ENCODE results near the gene TBC1D23.
"Not testable (repeated sequence)": the region's sequence is repeated elsewhere in the genome, so short reads cannot be mapped to it uniquely, and the experiment has no call there.

TBC1D23 gene

DNA sequence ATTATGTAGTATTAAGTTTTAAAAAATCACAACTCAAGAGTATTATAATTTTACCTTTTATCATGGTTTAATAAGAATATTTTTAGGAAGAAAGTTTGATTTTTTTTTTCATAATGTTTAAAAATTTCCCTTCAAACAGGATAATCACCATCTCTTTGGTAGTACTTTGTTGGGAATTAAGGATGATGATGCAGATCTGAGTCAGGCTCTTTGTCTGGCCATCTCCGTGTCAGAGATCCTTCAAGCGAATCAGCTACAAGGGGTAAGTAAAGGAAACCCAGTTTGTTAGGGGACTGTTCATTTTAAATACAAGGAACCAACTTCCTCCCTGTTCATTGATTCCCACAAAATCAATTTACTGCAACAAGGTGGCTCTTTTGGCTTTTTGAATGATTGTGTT is 37.0 kb downstream of the TBC1D23 start:
- DNase-seq (ENCODE audit: low read depth in 1 of 2, low spot score in 1 of 2), result no peak

DNA sequence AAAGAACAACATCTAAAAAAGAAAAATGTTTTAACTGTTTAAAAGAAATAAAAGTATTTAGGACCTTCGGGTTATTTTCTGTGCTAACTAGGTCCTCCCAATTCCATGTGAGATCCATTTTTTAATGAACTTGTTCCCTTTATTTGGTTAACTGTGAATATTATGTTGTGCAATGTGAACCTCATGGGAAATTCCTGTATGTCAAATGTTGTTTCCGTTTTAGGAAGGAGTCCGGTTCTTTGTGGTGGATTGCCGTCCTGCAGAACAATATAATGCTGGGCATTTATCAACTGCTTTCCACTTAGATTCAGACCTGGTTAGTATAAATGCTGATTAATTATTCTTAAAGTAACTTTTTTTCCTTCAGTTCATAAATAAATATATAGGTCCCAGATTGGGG is 38.2 kb downstream of the TBC1D23 start:
- DNase-seq (ENCODE audit: low read depth in 1 of 2, low spot score in 1 of 2), result no peak

DNA sequence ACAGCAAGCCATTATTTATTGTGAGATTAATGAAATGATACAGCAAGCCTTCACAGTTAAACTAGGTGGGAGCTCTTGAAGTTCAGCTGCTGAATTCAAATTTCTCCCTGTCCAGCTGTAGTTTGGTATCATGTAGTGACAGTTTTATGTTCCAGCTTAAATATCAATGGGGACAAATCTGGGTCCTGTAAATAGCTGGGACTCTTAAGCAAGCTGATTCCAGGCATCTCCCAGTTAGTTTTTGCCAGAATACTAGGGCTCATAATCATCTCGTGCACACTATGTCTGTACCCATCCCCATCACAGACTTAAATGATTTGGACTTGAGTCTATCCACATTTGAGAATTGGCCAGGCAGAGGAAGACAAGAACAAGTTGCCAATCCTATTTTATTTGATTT is 45.9 kb downstream of the TBC1D23 start:
- DNase-seq (ENCODE audit: low read depth in 1 of 2, low spot score in 1 of 2), result no peak

DNA sequence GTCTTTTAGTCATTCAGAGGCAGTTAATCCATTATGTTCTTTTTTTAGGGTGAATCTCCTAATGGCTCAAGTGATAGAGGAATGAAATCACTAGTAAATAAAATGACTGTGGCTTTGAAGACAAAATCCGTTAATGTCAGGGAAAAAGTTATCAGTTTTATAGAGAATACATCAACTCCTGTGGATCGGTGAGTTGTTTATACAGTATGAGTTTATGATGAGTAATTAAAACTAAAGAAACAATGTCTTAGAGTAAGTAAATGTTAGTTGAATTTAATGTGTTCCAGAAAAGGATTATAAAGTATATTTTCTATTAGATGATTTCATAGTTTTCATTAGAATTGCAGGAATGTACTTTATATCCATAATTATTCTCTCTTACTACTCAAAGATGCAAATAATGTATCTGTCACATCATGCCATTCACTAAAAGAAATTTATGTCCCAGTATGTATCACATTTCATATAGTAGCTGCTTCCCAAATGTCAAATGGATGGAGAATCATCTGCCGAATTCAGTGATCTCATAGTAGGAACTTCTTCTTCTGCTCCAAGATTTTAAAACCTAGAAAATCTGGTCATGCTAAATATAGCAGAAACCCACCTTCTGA is 49.7 kb downstream of the TBC1D23 start:
- no peak for DNase-seq (ENCODE audit: low read depth in 1 of 2, low spot score in 1 of 2)

DNA sequence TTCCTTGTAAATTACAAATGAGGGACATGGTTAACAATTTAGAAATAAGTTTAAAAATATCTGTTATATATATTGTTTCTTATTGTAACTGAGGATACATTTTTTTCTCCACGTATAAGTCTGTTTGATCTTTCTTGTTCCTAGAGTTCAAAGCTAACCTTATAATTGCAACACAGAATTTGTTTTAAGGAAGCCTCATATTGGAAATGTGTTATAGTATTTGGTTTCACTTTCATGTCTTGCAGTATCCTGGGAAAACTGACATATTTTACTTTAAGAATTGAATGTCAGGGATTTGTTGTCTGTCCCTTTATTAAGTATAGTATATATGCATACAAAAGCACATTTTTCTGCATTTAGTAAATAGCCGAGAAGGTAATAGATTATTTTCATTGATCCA is 50.2 kb downstream of the TBC1D23 start:
- no peak for DNase-seq (ENCODE audit: low read depth in 1 of 2, low spot score in 1 of 2)

DNA sequence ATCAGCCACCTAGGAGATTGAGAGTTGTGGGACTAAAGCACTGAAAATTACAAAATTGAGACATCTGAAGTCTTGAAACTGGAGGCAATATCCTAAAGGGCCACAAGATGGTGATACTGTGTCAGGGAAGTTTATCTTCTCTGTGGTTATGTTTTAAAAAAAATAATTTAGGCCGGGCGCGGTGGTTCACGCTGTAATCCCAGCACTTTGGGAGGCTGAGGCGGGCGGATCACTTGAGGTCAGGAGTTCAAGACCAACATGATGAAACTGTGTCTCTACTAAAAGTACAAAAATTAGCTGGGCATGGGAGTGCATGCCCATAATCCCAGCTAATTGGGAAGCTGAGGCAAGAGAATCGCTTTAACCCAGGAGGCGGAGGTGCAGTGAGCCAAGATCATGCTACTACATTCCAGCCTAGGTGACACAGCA is 55.9 kb downstream of the TBC1D23 start:
- DNase-seq (ENCODE audit: low read depth in 1 of 2, low spot score in 1 of 2), result no peak

DNA sequence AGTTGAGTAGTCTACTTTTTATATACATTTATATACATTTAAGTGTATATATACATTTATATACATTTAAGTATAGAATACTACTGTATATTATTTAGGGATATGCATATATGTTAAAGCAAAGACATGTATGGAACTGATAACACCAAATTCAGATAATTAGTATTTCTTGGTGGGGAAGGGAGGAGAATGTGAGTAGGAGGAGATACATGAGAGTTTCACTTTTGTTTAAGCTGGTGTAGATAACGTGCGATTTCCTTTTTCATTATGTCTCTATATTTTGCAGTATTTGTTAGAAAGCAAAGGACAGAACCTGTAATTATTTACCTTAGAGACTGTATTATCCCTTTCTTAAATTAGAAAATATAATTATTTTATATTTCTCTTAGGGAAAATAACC is 57.1 kb downstream of the TBC1D23 start:
- DNase-seq (ENCODE audit: low read depth in 1 of 2, low spot score in 1 of 2), result no peak

DNA sequence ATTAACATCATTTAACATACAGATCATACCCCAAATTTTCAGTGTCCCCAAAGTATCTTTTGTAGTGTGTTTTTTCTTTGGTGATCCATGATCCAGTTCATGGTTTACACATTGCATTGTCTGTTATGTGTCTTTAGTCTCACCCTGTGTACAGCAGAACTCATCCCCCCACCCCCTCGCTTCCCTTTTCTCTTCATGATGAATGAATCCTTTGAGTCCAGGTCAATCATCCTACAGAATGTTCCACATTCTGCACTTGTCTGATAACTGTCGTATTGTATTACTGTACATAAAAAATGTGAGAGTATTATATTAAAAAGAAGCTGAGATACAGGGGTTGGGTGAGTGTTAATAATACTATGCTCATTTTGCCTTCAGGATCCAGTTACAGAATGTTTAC is 59.2 kb downstream of the TBC1D23 start:
- no peak for DNase-seq (ENCODE audit: low read depth in 1 of 2, low spot score in 1 of 2)

DNA sequence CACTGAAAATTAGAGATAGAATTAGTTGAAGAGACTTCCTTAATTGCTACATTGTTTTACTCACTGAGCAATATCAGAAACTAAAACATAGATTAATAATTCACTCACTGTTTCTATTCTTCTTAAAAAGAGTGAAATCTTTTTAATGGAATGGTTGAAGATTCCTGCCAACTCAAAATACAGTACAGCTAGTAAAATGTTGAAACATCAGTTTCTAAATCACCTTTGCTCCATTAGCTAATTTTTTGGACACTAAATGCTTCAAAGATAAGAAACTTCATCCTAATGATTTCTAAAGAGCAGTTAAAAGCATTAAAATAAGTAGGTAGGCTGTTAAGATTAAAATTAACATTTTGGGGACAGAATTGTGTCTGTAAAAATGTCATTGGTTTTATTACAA is 63.3 kb downstream of the TBC1D23 start:
- no peak for DNase-seq (ENCODE audit: low read depth in 1 of 2, low spot score in 1 of 2)

DNA sequence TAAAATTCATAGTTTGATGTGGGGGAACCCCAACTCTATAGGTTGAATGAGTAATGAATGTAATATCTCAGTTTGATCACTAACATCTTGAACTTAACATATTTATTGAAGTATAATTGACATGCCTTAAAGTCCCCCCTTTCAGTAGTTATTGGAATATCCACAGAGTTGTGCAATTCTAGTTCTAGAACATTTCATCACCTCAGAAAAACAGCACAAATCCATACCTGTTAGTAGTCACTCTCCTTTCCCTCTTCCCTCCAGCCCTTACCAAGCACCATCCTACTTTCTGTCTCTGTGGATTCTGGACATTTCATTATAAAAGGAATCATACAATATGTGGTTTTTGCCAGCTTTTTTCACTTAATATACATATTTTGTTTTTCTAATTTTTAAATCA is 65.0 kb downstream of the TBC1D23 start:
- no peak for DNase-seq (ENCODE audit: low read depth in 1 of 2, low spot score in 1 of 2)

DNA sequence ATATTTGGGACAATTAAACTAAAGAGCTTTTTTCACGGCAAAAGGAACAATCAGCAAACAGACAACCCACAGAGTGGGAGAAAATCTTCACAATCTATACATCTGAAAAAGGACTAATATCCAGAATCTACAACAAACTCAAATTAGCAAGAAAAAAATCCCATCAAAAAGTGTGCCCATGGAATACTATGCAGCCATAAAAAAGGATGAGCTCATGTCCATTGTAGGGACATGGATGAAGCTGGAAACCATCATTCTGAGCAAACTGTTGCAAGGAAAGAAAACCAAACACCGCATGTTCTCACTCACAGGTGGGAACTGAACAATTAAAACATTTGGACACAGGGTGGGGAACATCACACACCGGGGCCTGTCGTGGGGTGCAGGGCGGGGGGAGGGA is 66.6 kb downstream of the TBC1D23 start:
- DNase-seq (ENCODE audit: low read depth in 1 of 2, low spot score in 1 of 2), result not testable (repeated sequence)

DNA sequence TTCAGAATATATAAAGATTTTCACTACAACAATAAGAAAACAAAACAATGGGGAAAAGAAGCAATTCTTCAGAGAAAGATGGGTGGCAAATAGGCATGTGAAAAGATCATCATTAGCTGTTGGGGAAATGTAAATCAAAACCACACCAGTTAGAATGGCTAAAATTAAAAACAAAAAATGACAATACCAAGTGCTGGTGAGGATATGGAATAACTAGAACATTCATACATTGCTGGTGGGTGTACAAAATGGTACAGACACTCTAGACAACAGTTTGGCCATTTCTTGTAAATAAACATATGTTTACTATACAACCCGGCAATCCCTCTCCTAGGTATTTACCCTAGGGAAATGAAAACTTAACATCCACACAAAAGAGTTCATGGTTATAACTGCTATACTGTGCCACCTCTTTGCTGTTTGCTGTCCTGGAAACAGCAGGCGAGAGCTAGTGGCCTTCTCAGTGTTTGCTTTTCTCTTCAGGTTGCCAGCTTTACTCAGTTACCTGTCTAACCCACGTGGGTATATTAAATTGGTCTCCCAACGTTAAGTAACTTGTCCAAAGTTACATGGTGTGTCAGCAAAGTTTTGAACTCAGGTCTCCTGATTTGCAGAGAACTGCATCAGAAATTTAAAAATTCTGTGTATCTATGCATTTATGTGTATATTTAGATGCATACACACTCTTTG is 69.2 kb downstream of the TBC1D23 start:
- DNase-seq (ENCODE audit: low read depth in 1 of 2, low spot score in 1 of 2), result no peak

DNA sequence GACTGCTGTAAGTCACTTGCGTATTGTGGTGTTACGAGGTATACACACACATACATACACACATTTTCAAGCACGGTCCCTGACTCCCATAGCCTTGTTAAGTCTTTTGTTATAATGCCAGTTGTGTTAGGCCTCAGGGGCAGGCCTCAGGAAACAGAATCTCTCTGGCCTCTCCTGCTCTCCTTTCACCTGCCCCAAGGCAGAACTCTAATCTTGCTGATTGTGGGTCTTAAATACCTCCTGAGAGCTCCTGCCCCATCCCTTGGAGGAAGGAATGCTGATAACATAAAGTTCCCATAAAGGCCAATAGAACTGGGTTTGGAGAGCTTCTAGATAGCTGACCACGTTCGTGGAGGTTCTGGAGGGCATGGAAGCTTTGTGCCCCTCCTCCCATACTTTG is 69.9 kb downstream of the TBC1D23 start:
- DNase-seq (ENCODE audit: low read depth in 1 of 2, low spot score in 1 of 2), result no peak

DNA sequence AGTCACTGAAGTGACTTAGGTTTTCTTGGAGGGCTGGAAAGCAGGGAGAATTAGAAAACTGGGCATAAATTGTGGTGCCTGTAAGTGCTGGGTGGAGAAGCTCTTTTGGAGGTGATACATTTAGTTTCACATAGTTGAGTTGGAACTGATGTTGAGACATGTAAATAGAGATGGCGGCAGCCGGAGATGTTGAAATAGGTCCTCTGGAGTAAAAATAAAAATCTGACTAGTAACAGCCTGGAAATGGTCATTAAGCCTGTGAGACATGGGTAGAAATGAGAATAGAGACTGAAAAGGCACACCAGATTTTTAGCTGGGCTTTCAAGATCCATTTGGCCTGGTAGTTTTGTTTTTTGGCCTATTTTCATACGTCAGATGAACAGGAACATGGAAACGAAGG is 70.9 kb downstream of the TBC1D23 start:
- no peak for DNase-seq (ENCODE audit: low read depth in 1 of 2, low spot score in 1 of 2)

DNA sequence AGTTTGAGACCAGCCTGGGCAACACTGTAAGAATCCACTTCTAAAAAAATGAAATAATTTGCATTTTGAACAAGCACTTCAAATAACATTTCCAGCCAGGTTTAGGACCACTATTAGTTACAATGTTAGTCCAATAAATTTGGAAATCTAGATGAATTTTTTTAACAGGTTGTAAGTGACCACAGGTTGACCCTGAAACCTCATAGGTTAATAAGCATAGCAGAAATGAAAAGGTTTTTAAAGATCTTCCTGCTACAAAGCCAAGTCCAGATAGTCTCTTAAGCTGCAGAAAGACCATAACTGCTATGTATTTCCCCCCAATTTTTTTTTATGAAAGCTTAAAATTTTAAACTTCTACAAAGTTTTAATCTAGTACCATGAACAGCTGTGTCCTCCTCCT is 72.3 kb downstream of the TBC1D23 start:
- no peak for DNase-seq (ENCODE audit: low read depth in 1 of 2, low spot score in 1 of 2)

DNA sequence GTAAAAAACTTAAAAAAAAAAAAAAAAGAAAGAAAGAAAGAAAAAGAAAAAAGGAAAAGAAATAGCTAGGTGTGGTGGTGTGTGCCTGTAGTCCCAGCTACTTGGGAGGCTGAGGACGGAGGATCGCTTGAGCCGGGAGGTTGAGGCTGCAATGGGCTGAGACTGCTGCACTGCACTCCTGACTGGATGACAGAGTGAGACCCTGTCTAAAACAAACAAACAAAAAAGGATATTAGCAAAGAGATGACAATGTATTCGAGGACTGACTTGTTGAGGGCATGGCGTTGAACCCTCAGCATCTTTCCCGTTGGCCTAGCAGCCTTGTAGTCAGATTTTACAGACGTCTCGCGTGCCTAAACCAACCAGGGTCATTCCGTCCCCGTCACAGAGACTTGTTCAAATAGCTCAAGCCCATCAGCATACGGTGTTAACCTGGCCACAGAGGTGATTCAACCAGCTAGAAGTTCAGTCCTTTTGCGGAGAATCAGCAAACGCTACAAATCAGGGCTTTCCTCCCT is 73.2 kb downstream of the TBC1D23 start:
- DNase-seq (ENCODE audit: low read depth in 1 of 2, low spot score in 1 of 2), result no peak

DNA sequence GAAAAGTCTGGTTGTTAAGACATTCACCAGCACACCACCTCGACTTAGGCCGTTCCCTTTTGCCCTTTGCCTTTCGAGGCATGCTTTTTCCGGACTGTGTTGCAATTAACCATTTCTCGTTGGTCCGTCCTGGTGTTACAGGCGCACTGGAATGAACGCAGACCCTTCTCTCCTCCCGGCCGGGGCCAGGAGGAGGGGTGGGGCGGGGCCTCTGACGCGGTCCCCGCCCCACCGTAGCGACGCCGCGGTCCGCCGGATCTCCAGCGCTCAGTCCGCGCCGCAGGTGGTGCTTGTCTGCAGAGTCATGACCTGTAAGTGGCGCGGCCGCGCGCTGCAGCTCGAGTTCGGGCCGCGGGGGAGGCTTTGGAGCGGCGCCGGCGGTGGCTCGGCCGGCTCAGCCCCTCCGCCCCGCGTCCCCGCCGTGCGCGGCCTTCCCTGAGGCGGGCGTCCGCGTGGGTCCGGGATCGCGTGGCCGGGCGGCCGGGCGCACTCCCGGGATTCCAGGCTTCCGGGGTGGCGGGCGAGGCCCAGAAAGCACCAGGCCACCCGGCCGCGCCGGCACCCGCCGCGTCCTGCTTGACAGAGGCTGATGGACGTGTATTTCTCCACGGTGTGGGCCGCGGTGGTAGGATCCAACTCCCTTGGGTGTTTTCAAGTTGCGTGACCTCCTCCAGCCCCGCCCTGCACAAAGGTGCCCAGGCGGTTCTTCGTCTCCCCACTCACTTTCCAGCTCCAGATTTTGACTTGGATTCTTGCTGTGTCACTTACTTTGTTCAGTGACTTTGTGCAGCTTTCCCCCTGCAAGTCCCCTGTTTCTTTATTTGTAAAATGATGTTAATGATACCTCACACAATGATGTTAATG is 73.9 kb downstream of the TBC1D23 start, which contains the start of gene NIT2:
Gene NIT2 (plus strand): TSS at position 270 of the 864 bp plus-strand sequence. CDS start 35 bp downstream, at position 305.
- DNase-seq (ENCODE audit: low read depth in 1 of 2, low spot score in 1 of 2), result peak; percentile 49 to 67

DNA sequence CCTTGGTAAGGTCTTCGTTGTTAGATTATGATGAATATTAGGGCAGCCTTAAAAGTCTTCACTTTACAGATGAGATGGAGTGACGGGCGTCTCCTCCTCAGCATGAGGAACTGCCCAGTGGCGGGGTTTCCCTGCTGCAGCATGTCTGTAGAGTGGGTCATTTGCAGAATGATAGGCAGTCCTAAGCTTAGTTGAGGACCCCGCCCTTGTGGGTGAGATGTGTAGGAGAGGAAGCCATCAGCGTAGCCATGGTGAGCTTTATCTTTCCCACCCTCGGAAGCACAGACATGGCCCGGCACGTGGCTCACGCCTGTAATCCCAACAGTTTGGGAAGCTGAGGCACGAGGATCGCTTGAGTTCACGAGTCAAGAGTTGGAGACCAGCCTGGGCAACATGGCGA is 74.6 kb downstream of the TBC1D23 start:
- DNase-seq (ENCODE audit: low read depth in 1 of 2, low spot score in 1 of 2), result no peak

DNA sequence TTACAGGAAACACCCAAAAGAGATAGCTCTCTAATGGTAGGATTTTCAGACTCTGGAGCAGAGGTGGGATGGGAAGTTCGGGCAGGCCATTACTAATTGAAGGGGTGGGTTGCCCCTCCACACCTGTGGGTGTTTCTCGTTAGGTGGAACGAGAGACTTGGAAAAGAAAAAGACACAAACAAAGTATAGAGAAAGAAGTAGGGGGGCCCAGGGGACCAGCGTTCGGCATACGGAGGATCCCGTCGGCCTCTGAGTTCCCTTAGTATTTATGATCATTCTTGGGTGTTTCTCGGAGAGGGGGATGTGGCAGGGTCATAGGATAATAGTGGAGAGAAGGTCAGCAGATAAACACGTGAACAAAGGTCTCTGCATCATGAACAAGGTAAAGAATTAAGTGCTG is 75.4 kb downstream of the TBC1D23 start:
- DNase-seq (ENCODE audit: low read depth in 1 of 2, low spot score in 1 of 2), result not testable (repeated sequence)

DNA sequence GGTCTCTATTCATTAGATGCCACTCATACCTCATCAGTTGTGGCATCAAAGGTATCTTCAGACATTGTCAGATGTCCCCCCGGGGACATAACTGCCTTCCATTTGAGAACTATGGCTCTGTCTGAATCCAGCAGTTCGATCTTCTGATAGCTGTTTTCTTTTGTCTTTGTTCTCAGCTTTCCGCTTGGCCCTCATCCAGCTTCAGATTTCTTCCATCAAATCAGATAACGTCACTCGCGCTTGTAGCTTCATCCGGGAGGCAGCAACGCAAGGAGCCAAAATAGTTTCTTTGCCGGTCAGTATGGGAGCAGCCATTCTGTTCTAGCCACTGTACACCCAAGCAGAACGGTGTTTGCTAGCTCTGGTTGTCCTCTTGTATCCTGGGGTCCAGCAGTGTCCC is 78.1 kb downstream of the TBC1D23 start:
- no peak for DNase-seq (ENCODE audit: low read depth in 1 of 2, low spot score in 1 of 2)

DNA sequence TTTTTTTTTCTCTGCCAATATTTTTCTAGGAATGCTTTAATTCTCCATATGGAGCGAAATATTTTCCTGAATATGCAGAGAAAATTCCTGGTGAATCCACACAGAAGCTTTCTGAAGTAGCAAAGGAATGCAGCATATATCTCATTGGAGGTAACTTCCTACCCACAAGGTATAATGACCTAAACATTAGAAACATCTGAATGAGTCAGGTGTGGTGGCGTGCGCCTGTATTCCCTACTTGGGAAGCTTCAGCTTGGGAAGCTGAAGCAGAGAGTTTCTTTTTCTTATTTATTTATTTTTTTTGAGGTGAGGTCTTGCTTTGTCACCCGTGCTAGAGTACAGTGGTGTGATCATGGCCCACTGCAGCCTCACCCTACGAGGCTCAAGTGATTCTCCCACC is 79.0 kb downstream of the TBC1D23 start:
- no peak for DNase-seq (ENCODE audit: low read depth in 1 of 2, low spot score in 1 of 2)

DNA sequence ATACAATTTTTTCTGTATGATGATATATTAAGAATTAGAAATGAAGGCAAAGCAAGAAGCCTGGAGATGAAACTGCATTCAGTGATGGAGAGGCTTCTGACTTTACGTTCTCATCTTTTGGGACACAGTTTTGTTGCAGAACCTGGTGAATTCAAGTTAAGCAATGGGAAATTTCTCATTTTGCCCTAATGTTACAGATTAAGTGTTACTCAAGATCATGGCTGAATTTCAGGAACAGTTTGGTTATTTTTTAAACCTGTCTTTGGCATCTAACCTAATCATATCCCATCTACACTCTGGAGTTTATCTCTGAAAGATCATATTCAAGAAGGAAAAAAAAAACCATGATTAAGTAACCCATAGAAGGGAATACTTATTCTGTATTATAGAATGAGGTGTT is 79.7 kb downstream of the TBC1D23 start:
- DNase-seq (ENCODE audit: low read depth in 1 of 2, low spot score in 1 of 2), result no peak

Data from stimulated activated CD4-positive, alpha-beta T cell treated with anti-CD3 and anti-CD28 coated beads, Interleukin-15, amount 100 ng/mL, for 1 hour (primary cell).